Measurements from ENCODE around the gene SLC35G1.

Gene SLC35G1, protein sequence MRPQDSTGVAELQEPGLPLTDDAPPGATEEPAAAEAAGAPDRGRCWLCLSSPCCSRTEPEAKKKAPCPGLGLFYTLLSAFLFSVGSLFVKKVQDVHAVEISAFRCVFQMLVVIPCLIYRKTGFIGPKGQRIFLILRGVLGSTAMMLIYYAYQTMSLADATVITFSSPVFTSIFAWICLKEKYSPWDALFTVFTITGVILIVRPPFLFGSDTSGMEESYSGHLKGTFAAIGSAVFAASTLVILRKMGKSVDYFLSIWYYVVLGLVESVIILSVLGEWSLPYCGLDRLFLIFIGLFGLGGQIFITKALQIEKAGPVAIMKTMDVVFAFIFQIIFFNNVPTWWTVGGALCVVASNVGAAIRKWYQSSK

DNA sequence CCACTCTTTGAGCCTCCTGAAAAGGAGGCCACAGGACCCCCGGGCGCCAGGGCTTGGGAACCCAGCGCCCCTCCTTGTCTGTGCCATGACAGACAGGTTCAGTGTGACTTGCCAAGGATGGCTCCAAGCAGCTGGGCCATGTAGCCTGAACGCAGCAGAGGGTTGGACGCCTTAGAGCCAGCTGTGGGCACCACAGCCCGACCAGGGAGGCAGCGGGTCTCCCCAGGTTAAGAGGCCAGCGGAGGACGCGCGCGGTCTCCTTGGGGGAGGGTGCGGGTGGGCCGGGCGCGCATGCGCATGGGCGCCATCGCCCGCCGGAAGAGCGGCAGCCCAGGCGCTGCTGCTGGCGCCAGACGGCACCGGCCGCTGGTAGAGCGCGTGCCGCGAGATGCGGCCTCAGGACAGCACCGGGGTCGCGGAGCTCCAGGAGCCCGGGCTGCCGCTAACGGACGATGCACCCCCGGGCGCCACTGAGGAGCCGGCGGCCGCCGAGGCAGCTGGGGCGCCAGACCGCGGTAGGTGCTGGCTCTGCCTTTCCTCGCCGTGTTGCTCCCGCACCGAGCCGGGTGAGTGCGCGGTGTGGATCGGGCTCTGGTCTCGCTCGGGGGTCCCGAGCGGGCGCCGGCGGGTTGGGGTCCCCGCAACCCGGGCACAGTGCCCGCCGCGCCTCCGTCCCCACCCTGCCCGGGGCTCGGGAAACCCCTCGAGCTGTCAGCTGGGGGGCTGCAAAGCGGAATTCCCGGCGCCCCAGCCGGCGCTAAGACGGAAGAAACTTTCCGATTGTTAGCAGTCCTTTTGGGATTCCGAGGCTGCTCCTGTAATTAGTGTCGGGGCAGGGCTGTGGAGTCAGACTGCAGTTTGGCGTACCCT lies at the start of gene SLC35G1:
SLC35G1 (plus strand) TSS at position 333 of the 870 bp plus-strand sequence; CDS start at position 389, 56 bp downstream.
- peak; percentile 2 for DNase-seq

DNA sequence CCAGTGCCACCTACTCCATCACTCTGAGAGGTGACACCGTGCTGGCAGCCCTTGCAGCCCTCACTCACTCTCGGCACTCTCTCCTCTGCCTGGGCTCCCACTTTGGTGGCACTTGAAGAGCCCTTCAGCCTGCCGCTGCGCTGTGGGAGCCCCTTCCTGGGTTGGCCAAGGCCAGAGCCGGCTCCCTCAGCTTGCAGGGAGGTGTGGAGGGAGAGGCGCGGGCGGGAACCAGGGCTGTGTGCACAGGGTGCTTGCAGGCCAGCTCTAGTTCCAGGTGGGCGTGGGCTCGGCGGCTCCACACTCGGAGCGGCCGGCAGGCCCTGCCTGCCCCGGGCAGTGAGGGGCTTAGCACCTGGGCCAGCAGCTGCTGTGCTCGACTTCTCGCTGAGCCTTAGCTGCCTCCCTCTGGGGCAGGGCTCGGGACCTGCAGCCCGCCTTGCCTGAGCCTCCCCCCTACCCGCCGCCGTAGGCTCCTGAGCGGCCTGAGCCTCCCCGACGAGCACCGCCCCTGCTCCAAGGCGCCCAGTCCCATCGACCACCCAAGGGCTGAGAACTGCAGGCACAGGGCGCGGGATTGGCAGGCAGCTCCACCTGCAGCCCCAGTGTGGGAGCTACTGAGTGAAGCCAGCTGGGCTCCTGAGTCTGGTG lies 48.7 kb upstream of the SLC35G1 start:
- DNase-seq = no peak

DNA sequence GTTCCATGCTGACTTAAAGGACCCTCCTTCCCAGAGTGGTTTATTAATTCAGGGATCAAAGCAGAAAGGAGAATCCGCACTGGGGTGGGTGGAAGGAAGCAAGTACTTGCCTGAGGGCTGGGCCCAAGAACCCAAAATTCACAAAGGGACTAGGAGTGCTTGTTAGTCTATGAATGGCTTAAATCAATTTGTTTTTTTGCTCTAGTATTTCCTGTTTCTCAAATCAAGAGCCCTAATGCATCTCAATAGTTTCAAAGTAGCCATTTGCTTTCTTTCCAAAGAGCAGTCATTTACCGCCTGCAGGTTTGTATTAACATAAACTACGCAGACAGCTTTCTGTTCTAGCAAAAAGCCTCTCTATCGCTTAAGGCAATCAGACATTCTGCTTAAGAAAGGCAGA lies 44.2 kb upstream of the SLC35G1 start:
- DNase-seq = peak; percentile 8

DNA sequence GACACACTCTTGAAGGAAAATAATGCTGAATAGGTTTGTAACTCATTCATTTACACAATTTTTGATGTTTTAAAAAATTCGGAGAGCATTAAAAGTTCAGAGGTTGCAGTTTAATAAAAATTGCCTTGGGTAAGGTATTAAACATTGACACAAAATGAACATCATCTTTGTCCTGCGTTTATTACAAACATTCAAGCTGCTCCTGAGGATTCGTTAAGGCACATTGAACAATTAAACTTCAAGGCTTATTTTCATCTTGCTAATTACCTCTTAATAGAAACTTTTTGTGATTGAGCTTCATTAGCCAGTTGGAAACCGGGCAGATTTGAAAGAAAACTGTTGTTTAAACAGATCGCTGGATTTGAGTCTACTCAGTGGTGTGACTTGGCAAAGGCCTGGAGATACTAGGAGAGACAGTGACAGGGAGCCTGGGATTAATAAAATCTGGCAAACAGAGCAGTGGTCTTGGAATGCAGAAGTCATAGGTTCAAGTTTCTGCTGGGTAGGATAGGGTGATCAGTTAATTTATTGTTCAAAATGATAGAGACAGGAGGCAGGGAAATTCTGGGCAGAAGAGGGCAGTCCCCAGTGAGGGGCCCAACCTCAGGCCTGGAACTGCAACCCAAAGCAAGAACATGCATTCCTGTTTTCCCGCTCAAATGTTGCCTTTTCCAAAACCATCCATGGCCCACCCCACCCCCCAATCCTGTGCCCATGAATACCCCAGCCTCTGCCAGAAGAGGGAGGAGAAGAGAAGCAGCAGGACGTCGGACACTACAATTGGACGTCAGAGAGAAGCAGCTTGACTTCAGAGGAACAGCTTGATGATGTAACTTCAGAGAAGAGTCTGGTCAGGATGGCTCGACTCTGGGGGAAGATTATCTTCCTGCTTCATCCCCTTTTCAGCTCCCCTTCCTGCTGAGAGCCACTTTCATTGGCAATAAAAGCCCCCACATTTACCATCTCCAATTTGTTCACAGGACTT lies 43.5 kb upstream of the SLC35G1 start:
- no peak for DNase-seq

DNA sequence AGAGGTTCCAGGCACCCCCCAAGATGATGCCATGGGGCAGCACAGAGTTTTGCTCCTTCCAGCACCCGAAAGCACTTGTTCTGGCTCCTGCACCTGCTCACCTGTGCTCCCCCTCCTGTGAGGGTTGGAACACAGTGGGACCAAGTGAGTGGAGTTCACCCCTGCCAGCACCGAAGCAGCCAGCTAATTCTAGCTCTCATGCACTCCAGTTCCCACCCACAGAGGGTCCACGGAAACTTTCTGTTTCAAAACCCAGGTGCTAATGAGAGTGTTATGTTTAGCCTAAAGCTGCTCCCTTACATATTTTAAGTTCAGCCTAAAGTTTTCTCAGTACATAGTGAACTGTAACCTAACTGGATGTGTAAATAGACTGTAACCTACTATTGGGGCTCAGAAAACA lies 42.6 kb upstream of the SLC35G1 start:
- no peak for DNase-seq

DNA sequence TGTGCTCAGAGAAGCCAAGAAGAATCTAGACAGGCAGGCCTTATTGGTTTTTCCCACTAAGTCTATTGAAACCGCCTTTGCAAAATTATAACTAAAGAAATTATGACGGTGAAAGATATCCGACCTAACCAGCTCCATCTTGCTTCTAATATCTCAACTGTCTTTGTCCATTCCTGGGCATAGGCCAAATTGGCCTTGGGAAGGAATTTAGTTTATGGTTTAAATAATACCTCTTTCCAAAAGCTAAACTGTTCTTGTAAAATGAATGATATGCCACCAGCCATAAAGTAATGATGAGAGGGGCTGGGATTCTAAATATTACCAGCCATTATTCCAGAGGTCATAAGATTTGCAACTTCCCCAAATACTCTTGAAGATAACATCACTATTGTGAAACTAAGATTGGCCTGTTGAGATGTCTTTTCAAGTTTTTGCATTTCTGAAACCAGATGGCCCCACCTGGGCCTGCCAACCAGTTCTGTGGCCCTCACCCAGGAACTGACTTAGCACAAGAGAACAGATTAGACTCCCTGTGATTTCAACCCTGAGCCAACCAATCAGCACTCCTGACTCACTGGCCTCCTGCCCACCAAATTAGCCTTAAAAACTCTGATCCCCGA lies 41.2 kb upstream of the SLC35G1 start:
- no peak for DNase-seq

DNA sequence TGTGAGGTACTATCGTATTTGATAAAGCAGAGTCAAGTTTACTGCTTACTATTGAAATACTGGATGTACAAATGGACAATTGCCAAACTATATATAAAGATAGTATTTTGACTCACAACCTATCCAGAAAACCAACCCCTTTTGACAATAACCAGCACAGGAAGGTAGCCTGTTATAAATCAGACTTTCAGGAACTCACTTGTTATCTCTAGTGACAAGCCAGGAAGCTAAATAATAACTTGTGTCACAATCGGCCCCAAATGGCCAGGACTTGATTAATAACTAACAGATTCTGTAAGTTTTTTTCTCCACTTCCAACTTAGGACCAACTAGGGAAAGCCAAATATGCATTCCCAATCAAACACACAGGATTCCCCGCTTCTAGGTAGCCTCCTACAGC lies 38.8 kb upstream of the SLC35G1 start:
- no peak for DNase-seq

DNA sequence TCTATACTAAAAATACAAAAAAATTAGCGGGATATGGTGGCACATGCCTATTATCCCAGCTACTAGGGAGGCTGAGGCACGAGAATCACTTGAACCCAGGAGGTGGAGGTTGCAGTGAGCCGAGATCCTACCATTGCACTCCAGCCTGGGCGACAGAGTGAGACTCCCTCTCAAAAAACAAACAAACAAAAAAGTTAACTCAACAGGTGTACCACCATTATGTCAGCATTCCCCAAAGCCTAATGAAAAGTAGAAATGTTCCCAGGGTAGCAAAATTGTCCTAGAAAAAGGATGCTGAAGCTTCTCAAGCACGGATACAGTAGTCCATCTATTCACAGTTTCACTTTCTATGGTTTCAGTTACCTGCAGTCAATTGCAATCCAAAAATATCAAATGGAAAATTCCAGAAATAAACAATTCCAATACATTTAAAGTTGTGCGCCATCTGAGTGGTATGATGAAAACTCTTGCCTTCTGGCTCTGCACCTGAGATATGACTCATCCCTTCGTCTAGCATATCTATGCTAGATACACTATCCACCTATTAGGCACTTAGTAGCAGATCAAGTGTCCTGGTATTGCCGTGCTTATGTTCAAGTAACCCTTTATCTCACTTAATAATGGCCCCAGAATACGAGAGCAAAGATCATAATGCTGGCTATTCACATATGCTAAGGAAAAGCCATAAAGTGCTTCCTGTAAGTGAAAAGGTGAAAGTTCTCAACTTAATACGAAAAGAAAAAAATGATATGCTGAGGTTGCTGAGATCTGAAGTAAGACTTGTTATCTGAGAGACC lies 37.2 kb upstream of the SLC35G1 start:
- no peak for DNase-seq

DNA sequence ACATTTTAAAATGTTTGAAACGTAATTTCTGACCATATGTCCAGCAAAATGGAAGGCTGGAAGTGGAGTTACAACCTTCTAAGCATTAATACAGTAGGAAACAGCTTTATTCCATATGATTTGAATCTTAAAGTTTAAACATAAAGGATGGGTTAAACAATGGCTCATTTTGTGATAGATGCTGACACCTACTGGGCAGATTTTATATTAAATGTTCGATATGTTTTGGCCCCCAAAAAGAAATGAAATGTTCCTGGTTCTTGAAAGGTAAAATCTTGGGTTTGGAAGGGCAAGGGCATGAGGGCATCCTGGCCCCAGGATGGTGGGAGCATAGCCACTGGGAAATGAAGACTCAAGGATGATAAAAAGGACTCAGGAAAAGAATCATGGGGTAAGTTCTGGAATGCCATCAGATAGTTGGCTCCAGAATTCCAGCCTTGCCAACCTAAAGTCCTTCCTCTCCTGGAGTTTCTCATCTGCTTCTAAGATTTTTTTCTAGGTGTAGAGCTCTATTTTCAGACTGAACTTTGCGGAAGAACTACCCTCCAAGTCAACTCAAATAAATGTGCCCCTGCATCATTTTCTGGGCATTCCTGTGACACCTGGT lies 34.6 kb upstream of the SLC35G1 start:
- DNase-seq = peak; percentile 4

DNA sequence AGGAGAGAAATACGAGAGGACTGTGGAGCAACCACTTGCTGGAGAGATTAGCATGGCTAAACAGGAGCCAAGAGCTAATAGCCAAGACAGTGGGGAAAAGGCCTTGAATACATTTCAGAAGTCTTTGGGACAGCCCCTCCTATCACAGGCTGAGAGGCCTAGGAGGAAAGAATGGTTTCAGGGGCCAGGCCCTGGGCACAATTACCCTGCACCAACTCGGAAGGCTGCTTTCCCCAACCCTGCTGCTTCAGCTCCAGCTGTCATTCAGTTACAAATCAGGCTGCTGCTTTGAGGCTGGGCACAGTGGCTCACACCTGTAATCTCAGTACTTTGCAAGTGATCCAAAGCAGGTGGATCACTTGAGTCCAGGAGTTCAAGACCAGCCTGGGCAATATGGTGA lies 32.0 kb upstream of the SLC35G1 start:
- DNase-seq = no peak

DNA sequence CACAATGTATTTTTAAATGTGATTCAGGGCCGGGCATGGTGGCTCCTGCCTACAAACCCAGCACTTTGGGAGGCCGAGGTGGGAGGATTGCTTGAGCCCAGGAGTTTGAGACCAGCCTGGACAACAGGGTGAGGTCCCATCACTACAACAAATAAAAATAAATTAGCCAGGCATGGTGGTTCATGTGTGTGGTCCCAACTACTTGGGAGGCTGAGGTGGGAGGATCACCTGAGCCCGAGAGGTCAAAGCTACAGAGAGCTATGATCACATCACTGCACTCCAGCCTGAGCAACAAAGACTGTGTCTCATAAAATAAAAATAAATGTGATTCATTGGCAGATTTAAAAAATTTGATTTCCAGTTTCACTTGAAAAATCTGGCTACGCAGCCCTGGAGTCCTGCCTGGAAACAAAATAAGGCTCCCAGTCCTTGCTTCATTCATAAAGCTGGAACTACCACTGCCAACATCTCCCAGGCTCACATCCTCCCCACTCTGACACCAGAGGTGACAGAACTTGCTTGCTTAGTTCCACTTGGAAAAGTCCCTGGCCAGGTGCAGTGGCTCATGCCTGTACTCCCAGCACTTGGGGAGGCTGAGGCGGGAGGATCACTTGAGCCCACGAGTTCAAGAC lies 27.9 kb upstream of the SLC35G1 start:
- no peak for DNase-seq

DNA sequence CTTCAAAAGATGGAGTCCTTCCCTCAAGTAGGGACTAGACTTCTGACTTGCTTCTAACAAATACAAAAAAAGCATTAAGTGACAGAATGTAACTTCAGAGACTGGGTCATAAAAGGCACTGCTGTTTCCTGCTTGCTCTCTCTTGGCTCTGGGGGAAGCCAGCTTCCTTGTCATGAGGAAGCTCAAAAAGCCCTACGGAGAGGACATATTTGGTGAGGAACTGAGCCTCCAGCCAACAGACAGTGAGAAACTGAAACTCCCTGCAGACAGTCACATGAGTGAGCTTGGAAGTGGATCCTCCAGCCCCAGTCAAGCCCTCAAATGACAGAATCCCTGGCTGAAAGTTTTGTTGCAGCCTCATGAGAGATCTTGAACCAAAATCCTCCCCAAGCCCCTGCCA lies 26.3 kb upstream of the SLC35G1 start:
- no peak for DNase-seq

DNA sequence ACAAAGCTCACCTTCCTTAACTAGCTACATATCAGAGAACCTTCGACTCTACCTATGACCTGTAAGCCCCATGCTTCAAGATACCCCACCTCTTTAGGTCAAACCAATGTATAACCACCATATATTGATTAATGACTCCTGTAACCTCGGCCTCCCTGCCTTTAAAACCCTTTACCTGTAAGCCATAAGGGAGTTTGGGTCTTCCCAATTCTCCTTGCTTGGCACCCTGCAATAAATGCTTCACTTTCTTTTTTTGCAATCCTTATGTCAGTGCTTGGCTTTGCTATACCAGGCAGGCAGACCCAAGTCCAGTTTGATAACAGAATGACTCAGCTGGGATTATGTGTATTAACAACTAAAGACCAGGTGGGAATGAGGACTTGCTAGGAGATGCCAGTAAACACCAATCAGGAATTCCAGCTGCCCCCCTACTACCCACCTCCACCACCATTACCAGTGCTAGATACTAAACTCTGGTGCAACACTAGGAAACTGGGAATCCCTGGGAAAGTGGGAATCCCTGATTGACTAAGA lies 22.0 kb upstream of the SLC35G1 start:
- no peak for DNase-seq

DNA sequence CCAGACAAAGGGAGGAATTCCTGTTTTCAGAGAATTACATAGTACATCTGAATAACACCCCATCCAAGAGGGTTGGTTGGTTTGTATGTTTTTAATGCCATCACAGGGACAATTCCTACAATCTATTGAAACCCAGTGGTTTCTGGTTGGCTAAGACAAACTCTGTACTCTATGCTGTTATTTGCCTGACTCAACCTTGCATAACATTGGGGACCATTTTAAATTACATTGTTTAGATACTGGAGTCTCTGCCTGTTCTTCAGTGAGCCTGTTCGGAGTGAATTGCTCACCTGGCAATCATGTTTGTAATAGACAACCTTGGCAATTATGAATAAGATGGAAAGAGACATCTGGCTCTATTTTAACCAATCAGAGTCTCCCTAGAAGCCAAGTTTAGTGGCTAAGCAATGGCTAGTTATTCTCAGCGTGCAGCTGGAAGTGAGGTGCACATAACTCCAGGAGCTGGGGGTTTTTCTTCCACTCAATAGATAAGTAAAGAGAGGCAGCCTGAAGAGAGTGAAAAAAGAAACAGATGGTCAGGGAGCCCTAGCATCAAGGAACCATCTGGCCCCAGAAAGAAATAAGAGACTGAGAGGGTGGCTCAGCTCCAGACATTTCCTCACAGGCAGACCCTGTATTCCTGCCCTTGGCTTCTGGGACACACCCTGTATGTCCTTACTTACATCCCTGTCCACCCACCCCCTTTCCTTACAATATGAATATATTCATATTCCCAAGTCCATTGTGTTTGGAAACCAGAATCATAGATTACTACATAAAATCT lies 21.2 kb upstream of the SLC35G1 start:
- no peak for DNase-seq

DNA sequence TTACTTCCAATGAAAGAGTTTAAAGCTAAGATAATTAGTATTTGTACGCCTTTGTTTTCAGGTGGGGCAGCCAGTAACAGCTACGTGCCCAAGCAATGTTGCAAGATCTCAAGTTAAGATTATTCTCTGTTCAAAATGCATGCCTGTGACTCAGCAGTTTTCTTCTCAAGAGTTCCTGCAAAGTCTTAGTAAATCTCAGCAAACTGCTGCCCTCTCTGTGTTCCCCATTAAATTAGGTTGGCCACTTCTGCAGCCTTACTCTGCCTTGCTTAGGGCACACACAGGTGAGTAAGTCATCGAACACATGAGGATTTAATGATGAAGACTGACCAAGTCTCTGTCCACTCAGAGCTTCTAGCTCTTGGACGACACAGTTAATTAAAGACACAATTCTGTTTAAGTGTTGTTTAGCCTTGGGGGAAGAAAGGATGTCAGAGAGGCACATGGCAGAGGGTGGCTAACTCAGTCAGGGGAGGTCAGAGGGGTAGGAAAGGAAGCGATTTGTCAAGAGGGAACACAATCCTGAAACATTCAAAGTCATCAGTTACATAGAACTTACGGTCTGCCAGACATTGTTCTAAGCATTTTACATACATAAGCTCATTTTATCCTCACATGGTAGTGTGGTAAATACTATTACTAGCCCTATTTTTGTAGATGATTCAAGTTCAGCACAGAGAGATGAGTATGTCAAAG lies 20.2 kb upstream of the SLC35G1 start:
- no peak for DNase-seq

DNA sequence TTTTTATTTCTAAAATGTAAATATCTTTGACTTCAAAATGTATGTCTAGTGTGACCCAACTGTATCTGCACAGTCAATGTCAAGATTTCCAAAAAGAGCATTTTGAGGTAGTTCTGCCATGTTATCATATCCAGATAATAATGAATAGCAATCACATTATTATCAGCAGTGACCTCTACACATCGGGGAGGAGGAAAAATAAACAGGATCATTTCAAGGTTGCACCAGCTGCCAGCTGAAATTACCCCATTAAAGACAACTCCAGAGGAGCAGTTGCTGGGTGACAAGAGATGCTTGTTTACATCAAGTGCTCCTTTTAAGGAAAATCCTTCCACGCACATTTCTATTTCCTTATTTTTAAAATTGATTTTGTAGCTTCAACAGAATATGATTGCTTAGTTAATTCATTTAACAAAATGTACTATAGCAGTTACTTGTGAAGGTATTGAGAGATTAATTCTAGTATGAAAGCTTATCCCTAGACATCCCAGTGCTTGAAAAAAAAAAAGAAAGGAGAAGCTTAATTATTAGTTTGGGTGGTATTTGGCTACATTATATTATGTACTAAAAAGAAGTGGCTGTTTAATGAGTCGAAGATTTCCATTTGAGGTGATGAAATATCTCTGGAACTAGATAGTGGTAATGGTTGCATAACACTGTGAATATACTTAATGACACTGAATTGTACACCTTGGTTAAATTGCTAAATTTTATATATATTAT lies 19.3 kb upstream of the SLC35G1 start:
- peak; percentile 24 for DNase-seq

DNA sequence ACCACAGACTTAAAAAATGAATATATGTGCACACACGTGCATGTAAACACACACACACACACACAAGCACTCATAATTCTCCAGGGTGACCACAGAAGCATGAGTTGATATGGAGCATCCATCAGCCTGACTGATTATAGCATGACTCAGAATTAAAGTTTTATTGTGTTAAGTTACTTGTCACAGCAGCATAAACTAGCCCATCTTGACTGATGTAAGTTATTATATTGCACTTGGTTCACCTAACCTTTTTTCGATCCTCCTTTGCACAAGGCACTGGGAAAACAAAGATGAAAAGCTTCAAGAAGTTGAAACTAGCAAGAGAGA lies 18.8 kb upstream of the SLC35G1 start:
- DNase-seq = no peak

DNA sequence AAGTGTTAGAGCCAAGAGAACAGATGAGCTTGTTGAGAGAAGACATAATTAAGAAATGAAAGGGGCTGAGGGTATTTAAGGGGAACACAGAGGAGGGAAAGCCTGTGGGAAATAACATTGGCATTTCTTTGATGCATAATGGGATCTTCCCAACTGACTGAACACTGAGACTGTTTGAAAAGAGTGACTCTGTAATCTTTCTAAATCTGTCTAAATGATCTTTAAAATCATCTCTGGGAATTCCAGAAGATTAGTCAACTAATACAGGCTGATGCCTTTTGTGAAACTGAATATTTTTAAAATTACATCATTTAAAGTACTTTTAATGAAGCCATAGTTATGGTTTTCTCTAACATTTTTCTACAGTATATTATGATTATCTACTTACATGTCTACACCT lies 17.4 kb upstream of the SLC35G1 start:
- no peak for DNase-seq

All from NCI-H1417 treated with DMSO at 0.1 percent for 48 hours (cell line).